CD4-positive, alpha-beta T cell (primary cell): ENCODE data around the gene SLC10A1. TPM values are rescaled to one million over a fixed set of nuclear protein-coding genes. Genes with fewer than 3 reads are reported as not detected.

Experiments used
- ATAC-seq: fragments of 200-7000 bp; cut with Tn5 transposase; one replicate; pipeline ENCODE4 v1.10.0; 2022; ENCODE audit warnings: mild to moderate bottlenecking; ENCODE audit not compliant: poor library complexity
- CTCF ChIA-PET: fragments of 350-600 bp; sonication (Branson Sonifier 250); formaldehyde crosslinking; loops from one replicate; lab custom pipeline; 2021; ENCODE audit warnings: antibody characterized with exemption, inconsistent platforms; lab: Charles Lee
- POLR2A ChIA-PET: fragments of 350-600 bp; sonication (Branson Sonifier 250); formaldehyde crosslinking; loops from one replicate; lab custom pipeline; 2021; ENCODE audit warnings: antibody characterized with exemption, inconsistent platforms; lab: Charles Lee
- DNase-seq, 14 experiments: peaks; one replicate each; pipeline ENCODE4 v3.0.0-alpha.2; 2013 to 2020; ENCODE audit warnings: mixed read lengths in 2 of 14
- H3K27ac ChIP-seq, 2 donors: one replicate each; pipeline versions ENCODE4 v1.5.1 to v1.7.0; 2013; ENCODE audit warnings: low read length in 2 of 2, low read depth in 1 of 2, mild to moderate bottlenecking in 1 of 2
- H3K27me3 ChIP-seq, 2 experiments: 1 replicate in 1 of 2; 2 replicates in 1 of 2; pipeline versions ENCODE4 v1.6.1 to v1.7.0; 2013; ENCODE audit warnings: low read length in 2 of 2, control low read depth in 1 of 2, mild to moderate bottlenecking in 1 of 2, moderate library complexity in 1 of 2; ENCODE audit not compliant: insufficient read depth in 2 of 2, control insufficient read depth in 1 of 2
- H3K36me3 ChIP-seq: one replicate; pipeline ENCODE4 v1.6.1; 2013; ENCODE audit warnings: low read length, control low read depth; ENCODE audit not compliant: insufficient read depth
- H3K4me1 ChIP-seq: one replicate; pipeline ENCODE4 v1.6.1; 2013; ENCODE audit warnings: low read length, control low read depth; ENCODE audit not compliant: insufficient read depth
- H3K4me3 ChIP-seq: one replicate; pipeline ENCODE4 v1.5.1; 2013; ENCODE audit warnings: mild to moderate bottlenecking, low read length, moderate library complexity
- H3K9me3 ChIP-seq, 2 experiments: 1 replicate in 1 of 2; 2 replicates in 1 of 2; pipeline versions ENCODE4 v1.6.1 to v1.7.0; 2013; ENCODE audit warnings: low read length in 2 of 2, mild to moderate bottlenecking in 2 of 2, control low read depth in 1 of 2, moderate library complexity in 1 of 2; ENCODE audit not compliant: control insufficient read depth in 1 of 2, insufficient read depth in 1 of 2
- H3K27ac Mint-ChIP-seq: one replicate; pipeline ENCODE4 v1.8.0; 2020; ENCODE audit warnings: mixed read lengths
- H3K27me3 Mint-ChIP-seq: one replicate; pipeline ENCODE4 v1.8.0; 2021; ENCODE audit warnings: mixed read lengths
- H3K36me3 Mint-ChIP-seq: one replicate; pipeline ENCODE4 v1.8.0; 2021; ENCODE audit warnings: low read depth, mixed read lengths
- H3K4me1 Mint-ChIP-seq: one replicate; pipeline ENCODE4 v1.8.0; 2021; ENCODE audit warnings: low read depth, mixed read lengths
- H3K4me3 Mint-ChIP-seq: one replicate; pipeline ENCODE4 v1.8.0; 2020; ENCODE audit warnings: mild to moderate bottlenecking, mixed read lengths
- H3K9me3 Mint-ChIP-seq: one replicate; pipeline ENCODE4 v1.8.0; 2020; ENCODE audit warnings: mixed read lengths
- intact Hi-C, 2 experiments: fragments of 100-400 bp; cut with DNase I in 1 of 2; cut with micrococcal nuclease in 1 of 2; formaldehyde crosslinking; loops; one replicate each; pipeline versions ENCODE4 v1.15.1 to v1.9.0; 2023 to 2025; cut with DNase I, micrococcal nuclease
- polyA plus RNA-seq, 2 donors: library from polyadenylated mRNA; unstranded; fragments of 120-200 nt; gene quantifications; one replicate each; pipeline ENCODE4 v1.2.1, GENCODE V29; 2013
- total RNA-seq, 174 experiments: library from RNA in 2 of 174; stranded (reverse) in 2 of 174; gene quantifications; one replicate each; pipeline ENCODE4 v1.2.3 and lab custom pipeline; 2021 to 2026
- TF ChIP-seq, protein P1 (sequence below): fragments of 200-600 bp; IDR thresholded peaks from one replicate; pipeline ENCODE4 v1.8.0; 2022; ENCODE audit warnings: antibody characterized with exemption, mild to moderate bottlenecking

Gene SLC10A1
- total RNA-seq, result not detected
- polyA plus RNA-seq (2013, experiment 1 of 2), result 0.09 TPM
- 0.67 TPM for polyA plus RNA-seq (2013, experiment 2 of 2)
- 0 to 0.13 (median 0) reads per million in 172 experiments for total RNA-seq (lab: John Stamatoyannopoulos, UW)

DNA sequence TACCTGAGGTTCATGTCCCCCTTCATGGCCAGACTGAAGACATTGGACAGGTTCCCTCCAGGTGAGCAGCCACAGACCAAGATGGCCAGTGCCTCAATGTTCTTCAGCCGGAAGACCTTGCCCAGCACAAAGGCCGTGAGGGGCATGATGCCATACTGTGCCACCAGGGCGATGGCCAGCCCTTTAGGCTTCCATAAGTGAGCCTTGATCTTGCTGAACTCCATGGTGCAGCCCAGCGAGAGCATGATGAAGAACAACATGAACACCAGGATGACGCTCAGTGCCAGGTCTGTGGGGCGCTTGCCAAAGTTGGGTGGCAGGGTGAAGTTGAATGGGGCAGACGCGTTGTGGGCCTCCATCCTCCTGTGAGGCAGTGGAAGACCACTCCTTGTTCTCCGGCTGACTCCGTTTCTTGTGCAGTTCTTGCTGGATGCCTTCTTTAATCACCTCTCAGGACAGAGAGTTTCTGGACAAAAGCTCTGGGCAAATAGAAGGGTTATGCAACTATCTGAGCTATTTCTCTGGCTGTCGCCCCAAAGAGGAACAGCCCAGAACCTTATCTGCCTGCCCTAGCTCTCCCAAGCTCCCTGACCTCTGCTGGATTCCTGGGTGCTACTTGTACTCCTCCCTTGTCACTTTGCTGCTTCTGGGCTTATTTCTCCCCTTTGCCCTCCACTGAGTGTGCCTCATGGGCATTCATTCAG, at the start of gene SLC10A1:
SLC10A1 (minus strand) TSS at position 445 of the 704 bp plus-strand sequence; CDS start at position 359, 86 bp downstream.
- CTCF ChIA-PET, result no interaction called here
- Histone ChIP-seq H3K27ac (no peak within 1 kb of the TSS), H3K4me1 (no peaks in the 10 kb centered on the region), H3K27me3 (peaks cover 0 to 2% of the 10 kb centered on the region in 2 experiments), H3K36me3 (no peaks in the 10 kb centered on the region), H3K9me3 (peaks cover 0 to 3% of the 10 kb centered on the region in 2 experiments), H3K4me3 (no peak within 1 kb of the TSS)
- POLR2A ChIA-PET, result no interaction called here
- ATAC-seq (no peak), DNase-seq (no peak)
- H3K36me3 Mint-ChIP-seq, result no peaks in the 10 kb centered on the region
- H3K4me3 Mint-ChIP-seq, result no peak within 1 kb of the TSS
- TF ChIP-seq, protein P1, sequence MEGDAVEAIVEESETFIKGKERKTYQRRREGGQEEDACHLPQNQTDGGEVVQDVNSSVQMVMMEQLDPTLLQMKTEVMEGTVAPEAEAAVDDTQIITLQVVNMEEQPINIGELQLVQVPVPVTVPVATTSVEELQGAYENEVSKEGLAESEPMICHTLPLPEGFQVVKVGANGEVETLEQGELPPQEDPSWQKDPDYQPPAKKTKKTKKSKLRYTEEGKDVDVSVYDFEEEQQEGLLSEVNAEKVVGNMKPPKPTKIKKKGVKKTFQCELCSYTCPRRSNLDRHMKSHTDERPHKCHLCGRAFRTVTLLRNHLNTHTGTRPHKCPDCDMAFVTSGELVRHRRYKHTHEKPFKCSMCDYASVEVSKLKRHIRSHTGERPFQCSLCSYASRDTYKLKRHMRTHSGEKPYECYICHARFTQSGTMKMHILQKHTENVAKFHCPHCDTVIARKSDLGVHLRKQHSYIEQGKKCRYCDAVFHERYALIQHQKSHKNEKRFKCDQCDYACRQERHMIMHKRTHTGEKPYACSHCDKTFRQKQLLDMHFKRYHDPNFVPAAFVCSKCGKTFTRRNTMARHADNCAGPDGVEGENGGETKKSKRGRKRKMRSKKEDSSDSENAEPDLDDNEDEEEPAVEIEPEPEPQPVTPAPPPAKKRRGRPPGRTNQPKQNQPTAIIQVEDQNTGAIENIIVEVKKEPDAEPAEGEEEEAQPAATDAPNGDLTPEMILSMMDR, result no peak
- peaks cover 4% of the 10 kb centered on the region for H3K27me3 Mint-ChIP-seq
- H3K4me1 Mint-ChIP-seq, result no peaks in the 10 kb centered on the region
- no peaks in the 10 kb centered on the region for H3K9me3 Mint-ChIP-seq
- H3K27ac Mint-ChIP-seq, result no peak within 1 kb of the TSS
- intact Hi-C loops, result no loop called here

GRCh38 chr14:69845787-69846186, 48.7 kb upstream of the SLC10A1 start:
- Histone ChIP-seq H3K36me3 (no peaks in the 10 kb centered on the region), H3K27ac (no peak overlapping the region), H3K9me3 (no peaks in the 10 kb centered on the region), H3K4me3 (no peak overlapping the region), H3K27me3 (peaks cover 8 to 12% of the 10 kb centered on the region in 2 experiments), H3K4me1 (no peaks in the 10 kb centered on the region)
- no peak for DNase-seq
- Mint-ChIP-seq H3K27ac (no peak overlapping the region), H3K9me3 (no peaks in the 10 kb centered on the region), H3K27me3 (peaks cover 34% of the 10 kb centered on the region), H3K4me1 (no peaks in the 10 kb centered on the region), H3K4me3 (no peak overlapping the region), H3K36me3 (no peaks in the 10 kb centered on the region)
- ChIA-PET POLR2A (no interaction called here), CTCF (no interaction called here)
- TF ChIP-seq, protein P1, result no peak
- intact Hi-C loops, result no loop called here
- ATAC-seq, result no peak

- Histone ChIP-seq H3K4me3 (no peak overlapping the region), H3K36me3 (no peaks in the 10 kb centered on the region), H3K4me1 (no peaks in the 10 kb centered on the region), H3K27ac (no peak overlapping the region), H3K9me3 (no peaks in the 10 kb centered on the region), H3K27me3 (peaks cover 9 to 14% of the 10 kb centered on the region in 2 experiments)
- ATAC-seq, result no peak
- H3K27me3 Mint-ChIP-seq, result peaks cover 34% of the 10 kb centered on the region
- intact Hi-C loops, result no loop called here
- no peak overlapping the region for H3K27ac Mint-ChIP-seq
- TF ChIP-seq, protein P1, result no peak
- no peak overlapping the region for H3K4me3 Mint-ChIP-seq
- H3K4me1 Mint-ChIP-seq, result no peaks in the 10 kb centered on the region
- no peak for DNase-seq
- no peaks in the 10 kb centered on the region for H3K9me3 Mint-ChIP-seq
- H3K36me3 Mint-ChIP-seq, result no peaks in the 10 kb centered on the region
- CTCF ChIA-PET, result no interaction called here
- POLR2A ChIA-PET, result interaction anchor here (0.5 kb wide), 1 partner anchor 1290 kb away, joined by 3 read pairs; no protein-coding TSS in a partner anchor
Observed at GRCh38 chr14:69845050-69845581, 48.1 kb upstream of the SLC10A1 start.
